HG03025 (cell line): ENCODE results near the gene P2RY14.
"Not testable (repeated sequence)": the region's sequence is repeated elsewhere in the genome, so short reads cannot be mapped to it uniquely, and the experiment has no call there.

Experiments used
- ATAC-seq: cut with Tn5 transposase; IDR thresholded peaks from one replicate; pipeline ENCODE4 v1.9.1; 2021; ENCODE audit warnings: mild to moderate bottlenecking, moderate library complexity; ENCODE audit not compliant: unreplicated experiment, low FRiP score

P2RY14 gene

DNA sequence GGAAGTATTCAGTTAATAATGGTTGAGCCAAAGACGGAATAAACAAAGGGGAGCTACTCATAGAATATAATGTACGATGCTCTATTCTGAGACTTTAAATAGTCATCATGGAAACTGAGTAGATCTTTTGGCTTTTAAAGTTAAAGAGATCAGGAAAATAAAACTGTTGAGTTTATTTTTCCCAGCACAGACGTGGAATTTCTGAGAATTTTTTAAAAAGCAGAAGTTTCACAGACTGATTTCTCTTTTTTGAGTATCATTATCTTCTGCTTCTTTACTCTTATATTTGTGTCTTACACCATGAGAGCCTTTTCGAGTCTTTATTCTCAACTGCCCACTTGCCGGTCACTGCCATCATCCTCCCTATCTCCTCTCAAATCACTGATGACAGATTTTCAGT, 13.2 kb downstream of the P2RY14 start:
- ATAC-seq = no peak

DNA sequence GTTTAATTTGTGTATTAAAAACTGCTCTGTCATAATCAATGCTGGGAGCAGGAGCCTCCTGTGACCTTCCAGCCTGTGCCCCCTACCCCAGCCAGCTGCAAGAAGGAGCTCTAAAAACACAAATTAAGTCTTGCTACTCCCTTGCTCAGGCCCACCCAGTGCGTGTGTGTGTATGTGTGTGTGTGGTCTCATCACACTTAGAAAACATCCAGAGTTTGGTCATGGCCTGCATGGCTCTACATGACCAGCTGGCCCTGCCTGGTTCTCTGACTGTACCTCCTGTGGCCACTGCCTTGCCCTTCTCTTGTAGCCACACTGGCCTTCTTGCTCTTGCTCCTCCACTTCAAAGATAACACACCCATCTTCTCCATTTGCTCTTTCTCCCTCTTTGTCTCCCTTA, 13.7 kb downstream of the P2RY14 start:
- ATAC-seq = no peak

DNA sequence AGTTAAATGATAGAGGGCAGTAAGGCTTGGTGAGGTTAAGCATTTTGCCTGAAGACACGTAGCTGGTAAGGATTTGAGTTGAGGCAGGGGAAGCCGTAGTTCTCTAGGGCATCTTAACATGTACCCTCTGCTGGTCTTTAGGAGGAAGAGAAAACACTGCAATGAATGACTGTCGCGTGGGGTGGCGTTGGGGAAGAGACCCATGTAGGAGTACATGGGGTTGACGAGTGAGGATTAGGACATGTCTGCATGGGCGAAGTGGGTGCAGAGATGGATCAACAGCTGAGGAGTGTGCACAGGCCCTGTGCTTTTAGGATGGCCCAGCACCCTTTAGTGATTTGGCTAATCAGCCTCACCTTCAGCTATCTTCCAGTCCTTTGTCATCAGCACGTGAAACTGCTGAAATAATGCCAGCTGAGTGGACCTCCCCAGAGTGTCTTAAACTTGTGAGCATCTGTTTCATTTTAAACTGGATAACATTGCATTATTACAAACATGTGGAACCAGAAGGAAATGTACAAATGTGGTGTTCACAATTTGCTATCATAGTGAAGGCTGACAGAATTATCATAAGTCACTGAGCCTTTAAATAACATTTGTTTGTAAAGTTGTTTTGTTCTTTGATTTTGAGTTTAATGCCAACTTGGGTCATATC, 15.3 kb downstream of the P2RY14 start:
- ATAC-seq = no peak

DNA sequence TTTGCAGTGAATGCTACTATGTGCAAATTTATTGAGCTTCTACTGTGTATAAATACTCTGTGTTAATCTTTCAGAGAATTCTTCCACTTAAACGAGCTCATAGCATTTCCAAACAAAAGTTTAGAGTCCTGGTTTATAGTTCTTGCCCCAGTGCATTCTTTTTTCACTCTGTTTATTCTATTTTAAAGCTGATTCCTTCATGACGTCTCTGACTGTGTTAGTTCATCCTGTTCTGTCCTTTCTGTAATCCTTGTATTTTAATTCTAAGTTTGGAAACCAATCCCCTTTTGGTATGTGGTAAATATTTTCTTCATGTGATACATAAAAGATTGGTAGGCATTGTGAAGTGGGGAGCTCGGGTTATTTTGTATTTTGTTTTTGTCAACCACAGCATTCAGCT, 18.7 kb downstream of the P2RY14 start:
- no peak for ATAC-seq

DNA sequence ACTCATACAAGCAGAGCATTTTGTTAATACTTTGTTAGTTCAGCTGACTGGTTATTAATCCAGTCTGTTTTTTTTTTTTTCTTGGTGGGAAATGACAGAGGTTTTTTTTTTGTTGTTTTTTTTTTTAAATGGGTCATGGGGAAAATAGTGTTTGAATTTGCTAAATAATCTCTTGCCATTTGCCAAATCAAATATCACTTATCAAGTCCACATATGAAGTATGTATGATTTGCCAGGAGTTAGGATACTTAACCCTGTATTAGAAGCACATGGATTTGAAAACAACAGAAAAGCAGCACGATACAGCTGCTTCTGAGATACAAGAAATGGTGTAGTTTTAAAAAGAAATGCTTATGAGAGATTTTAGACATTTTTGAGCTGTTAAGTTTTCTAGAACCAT, 21.6 kb downstream of the P2RY14 start:
- ATAC-seq = no peak

DNA sequence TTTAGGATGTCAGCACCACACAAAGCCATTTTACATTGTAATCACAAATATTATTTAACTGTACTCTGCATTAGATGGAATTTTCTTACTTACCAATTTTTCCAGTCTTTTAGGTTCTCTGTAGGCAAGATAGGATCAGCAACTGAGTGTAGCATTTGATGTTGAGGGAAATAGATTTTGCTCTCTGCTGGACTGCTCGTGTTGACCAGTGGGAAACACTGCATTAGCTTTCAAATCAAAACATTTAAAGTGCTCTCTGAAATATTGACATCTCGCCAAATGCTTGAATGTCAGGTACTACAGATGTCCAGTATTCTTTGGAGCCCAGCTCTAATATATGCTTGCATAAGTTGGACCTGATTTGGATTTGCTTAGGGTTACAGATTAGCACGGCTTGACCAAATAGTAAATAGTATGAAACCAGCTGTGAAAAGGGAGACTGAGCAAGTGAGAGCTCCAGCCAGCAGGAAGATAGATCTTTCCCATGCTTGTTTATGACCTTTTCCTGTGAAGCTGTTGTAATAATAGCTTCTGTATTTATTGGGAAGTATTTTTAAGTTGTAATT, 29.5 kb downstream of the P2RY14 start:
- ATAC-seq = no peak

DNA sequence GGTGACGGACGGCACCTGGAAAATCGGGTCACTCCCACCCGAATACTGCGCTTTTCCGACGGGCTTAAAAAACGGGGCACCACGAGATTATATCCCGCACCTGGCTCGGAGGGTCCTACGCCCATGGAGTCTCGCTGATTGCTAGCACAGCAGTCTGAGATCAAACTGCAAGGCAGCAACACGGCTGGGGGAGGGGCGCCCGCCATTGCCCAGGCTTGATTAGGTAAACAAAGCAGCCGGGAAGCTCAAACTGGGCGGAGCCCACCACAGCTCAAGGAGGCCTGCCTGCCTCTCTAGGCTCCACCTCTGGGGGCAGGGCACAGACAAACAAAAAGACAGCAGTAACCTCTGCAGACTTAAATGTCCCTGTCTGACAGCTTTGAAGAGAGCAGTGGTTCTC, 36.3 kb downstream of the P2RY14 start:
- not testable (repeated sequence) for ATAC-seq

DNA sequence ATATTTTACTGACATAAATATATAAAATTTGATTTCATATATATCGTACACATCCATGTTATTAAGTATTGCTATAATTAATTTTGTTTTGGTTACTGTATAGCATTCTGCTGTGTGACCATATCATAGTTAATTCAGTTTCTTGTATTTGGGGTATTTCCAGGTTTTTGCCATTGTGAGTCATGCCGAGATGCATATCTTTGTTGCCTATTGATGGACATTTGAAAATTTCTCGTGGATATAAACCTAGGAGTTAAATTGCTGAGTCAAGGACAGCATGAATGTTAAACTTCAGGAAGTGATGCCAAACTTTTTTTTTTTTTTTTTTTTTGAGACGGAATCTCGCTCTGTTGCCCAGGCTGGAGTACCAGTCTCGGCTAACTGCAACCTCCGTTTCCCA, 41.6 kb downstream of the P2RY14 start:
- no peak for ATAC-seq

DNA sequence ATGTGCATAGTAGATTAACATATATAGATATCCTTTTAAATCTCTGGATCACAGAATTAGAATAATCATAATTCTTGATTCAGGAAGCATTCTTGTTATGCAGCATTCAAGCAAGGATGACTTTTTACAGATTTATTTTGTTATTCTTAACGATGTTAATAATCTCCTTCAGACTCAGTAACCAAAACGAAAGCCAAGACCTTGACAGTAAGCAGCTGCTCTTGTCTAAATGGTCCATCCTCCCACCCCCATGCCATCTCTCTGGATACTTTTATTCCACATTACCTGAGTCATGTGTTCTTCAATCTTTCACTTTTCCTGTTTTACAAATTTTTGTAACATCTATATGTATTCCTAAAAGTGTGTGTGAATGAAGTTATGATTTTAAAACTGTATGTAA, 42.0 kb downstream of the P2RY14 start:
- no peak for ATAC-seq

DNA sequence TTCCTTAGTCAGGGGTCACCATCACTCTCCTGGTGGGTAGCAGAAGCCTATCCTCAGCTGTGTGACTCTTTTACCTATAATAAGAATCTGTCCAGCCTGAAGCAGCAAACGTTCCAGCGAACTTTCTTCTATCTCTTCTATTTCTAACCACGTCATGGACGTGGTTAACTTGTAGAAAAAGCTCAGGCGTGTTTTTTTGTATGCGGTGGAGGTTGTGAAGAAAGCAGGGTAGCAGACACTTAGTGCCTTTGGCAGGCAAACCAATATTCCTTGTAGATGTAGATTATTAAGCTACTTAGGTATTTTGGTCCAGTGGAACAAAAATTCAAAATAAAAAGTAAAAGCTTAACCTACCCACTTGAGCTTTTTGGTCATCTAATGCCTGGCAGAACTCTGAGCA, 43.5 kb downstream of the P2RY14 start:
- ATAC-seq = no peak

DNA sequence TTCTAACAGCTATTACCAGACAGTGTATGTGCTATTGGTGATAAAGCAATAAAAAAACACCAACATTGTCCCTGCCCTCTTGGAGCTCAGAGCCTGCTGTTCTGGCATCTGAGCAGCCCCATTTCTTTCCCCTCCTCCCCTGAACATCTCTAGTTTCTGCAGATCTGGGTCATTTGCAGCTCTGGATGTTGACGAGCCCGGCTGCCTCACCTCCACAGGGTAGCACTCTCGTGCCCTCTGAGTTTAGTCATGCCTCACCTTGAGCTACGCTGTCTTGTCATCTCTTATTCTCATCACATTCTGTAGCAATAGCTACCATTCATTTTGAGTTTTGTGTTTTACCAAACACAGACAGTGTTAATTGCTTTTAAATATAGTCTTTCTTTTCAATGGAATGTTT, 45.4 kb downstream of the P2RY14 start:
- ATAC-seq = no peak

DNA sequence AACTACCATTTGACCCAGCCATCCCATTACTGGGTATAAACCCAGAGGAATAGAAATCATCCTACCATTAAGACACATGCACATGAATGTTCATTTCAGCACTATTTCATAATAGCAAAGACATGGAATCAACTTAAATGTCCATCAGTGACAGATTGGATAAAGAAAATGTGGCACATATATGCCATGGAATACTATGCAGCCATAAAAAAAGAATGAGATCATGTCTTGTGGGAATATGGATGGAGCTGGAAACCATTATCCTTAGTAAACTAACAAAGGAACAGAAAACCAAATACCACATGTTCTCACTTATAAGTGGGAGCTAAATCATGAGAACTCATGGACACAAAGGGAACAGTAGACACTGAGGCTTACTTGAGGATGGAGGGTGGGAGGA, 45.9 kb downstream of the P2RY14 start:
- not testable (repeated sequence) for ATAC-seq

DNA sequence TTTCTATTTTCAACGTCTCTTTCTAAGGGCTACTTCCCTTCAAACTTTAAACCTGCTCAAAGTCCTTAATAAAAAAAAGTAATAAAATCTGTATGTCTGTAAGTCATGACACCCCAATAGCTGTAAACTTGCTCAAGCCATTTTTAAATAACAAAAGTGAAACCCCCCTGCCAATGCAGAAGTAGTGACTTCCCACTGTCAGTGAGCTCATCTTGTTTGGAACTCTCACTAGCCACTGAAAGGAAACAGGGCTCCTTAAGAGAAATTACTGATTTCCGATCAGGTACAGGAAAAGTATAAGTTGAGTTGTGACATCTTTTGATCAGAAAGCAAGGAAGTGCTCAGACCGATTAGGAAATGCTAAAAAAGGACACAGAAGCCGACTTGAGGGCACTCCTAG, 47.7 kb downstream of the P2RY14 start:
- ATAC-seq = no peak

DNA sequence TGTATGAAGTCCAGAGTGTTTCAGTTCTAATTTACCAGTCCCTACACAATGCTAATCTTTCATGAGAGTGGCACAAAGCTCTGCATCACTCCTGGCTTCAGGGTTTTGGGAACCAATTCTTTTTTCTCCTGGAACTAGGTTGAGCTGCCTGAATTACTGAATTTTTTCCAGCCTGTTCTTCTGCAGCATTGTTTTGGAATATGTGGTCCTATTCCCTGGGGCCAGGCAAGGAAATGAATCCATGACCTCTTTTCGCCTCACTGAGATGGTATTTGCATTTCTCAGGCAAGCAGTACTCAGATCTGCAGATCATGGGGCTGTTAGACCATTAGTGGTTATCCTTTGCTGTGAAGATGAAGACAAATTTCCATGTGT, 49.7 kb downstream of the P2RY14 start:
- no peak for ATAC-seq

DNA sequence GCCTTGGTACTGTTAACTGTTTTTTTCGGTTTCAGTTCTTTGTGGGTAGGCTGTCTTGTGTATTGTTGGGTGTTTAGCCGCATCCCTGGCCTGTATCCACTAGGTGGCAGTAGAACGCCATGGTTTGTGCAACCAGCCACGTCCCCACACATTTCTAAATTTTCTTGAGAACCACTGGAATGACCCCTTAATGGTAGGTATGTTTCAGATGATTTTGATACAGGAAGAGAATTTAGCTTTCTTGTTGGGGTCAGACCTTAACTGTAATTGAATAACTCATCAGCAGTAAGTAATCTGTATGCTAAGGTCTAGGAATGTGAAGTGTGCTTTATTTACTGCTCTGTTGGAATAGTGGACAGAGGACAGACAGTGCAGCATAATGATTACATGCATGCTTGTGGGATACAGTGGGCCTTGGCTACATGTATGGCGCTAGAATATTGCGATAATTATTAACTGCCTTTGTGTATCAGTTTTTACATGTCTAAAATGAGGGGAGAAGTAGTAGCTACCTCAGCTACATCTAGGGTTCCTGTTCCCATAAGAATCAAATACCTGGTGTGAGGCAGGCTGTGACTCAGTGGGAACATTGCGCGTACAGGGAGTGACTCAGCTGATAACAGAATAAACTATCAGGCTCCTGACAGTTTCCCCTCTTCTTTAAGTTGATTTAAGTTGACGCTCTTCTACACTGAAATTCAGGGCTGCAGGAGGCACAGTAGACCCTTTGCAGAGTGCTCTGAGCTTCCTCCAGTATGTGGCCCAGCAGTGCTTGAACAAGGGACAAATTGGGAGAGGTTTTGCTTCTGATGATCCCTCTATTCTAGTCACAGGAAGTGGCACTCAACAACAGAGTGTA, 50.3 kb downstream of the P2RY14 start:
- peak; percentile 96 for ATAC-seq

DNA sequence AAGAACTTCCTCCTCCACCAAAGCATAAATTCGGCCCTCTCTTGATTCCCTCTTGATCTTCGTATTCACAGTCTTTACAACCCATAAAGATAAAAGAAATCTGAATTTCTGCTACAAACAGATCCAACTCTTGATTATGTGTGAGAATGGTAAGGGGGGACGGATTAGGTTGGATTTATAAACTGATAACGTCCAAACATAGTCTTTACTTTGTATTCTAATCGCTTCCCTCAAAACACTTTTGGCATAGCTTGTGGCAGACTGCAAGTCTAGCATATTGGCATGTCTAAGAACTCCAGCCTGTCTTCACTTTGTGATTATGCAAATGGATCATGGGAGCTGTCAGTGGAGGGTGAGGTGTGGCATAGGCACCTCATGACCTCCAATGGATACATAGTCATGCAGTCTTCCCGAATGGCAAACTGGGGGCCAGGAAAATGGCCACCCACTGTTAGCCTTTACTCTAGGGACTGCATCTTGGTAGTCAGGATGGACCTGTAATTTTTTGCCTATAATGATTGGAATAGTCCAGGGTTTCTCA, 51.0 kb downstream of the P2RY14 start:
- peak; percentile 32 for ATAC-seq

DNA sequence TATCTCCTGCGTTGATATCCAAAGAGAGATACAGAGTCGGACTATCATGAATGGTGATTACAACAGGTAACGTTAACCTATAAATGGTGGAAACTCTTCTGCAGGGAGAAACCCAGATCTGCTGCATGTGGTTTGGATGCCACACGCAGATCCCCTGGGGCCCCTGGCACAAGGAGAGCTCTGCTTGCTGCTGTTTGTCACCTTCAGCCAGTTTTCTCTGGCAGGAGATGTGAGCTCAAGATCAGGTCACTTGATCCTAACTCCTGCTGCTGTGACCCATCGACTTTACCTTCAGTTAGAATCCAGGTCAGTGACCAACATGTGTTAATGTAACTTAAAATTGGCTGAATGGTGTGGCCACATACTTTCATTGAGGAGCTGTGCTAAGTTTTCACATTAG, 51.5 kb downstream of the P2RY14 start:
- no peak for ATAC-seq

DNA sequence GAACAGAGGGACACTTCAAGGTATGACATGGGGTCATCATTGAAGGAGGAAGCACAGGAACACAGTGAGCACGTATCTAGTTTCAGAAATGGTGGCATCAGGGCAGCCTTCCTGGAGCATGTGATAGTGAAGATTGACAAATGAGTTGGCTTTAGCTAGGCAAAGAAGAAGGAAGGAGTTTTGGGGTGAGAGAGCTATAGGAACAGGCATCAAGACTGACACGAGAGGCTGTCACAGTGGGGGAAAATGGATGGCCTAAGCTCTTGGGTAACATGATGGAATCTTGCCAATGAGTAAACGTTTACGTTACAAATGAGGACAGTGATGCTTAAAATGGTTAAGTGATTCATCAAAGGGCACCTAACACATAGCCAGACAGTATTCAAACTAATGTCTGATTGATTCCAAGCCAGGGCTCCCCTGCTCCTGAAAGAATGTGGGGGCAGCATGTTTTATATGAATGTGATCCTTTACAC, 52.2 kb downstream of the P2RY14 start:
- no peak for ATAC-seq

DNA sequence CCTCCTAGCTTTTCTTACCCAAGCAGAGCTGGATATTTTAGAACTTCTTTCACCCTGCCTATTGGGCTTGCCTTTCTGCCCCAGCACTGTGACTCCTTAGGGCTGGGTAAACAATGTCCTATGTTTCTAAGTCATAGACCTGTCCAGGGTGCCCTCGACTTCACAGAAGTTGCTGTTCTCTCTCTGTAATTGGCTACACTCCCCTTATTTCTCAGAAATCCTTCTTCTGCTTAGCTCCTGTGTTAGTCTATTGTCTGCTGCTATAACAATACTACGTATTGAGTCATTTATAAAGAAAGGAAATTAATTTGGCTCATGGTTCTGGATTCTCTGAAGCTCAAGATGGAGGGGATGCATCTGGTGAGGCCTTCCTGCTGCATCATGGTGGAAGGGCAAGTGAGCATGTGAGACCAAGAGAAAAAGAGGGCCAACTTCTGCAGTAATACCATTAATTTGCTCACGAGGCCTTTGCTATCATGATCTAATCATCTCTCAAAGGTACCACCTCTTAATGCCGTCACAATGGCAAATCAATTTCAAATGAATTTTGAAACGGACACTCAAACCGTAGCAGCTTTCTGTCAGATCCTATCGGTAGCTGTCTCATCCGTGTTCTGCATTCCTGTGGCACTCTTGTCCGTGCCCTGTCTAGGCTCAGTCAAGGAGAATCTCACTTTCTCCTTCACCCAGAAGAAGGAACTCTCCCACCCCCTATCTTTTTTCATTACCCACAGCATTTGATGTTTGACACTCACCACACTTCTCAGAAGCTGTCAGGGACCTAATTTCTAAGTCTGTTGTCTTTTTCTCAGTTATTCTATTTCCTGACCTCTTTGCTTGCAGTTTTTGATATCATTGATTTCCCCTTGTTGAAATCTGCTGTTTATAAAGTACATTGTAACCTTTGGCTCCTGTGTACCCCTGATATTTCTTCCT, 53.0 kb downstream of the P2RY14 start:
- ATAC-seq = no peak

DNA sequence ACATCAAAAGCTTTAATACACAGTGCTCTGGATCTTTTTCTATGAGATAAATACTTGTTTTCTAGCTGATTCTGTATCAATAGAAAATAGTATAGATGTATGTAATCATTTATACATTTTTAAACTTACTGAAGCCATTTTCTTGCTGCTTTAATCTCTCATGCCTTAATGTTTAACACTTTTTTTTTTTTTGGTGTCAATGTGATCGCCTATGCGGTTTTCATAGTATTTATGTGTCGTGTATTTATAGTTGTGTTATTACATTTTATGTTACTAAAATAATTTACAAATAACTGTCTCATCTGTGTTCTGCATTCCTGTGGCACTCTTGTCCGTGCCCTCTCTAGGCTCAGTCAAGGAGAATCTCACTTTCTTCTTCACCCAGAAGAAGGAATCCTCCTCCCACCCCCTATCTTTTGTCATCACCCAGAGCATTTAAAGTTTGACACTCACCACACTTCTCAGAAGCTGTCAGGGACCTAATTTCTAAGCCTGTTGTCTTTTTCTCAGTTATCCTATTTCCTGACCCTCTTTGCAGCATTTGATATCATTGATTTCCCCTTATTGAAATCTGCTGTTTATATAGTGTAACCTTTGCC, 54.0 kb downstream of the P2RY14 start:
- ATAC-seq = no peak
